ENCODE results near the gene TPSD1.

The TPSD1 gene

DNA sequence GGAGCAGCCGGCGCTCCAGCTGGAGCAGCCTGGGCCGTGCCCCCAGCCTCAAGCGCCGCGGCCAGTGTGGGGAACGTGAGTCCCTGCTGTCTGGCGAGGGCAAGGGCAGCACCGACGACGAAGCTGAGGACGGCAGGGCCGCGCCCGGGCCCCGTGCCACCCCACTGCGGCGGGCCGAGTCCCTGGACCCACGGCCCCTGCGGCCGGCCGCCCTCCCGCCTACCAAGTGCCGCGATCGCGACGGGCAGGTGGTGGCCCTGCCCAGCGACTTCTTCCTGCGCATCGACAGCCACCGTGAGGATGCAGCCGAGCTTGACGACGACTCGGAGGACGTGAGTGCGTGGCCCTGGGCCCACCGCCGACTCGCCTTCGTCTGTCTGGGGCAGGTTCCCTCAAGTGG is 46.8 kb upstream of the TPSD1 start:
- Histone ChIP-seq H3K27ac (ENCODE audit: low read depth, low read length) (no peak overlapping the region), H3K4me2 (ENCODE audit: low read depth, low read length, poor library complexity, severe bottlenecking) (no peak overlapping the region), H2AFZ (ENCODE audit: low read depth, low read length, severe bottlenecking) (no peak overlapping the region), H3K4me3 (ENCODE audit: insufficient read depth, low read length, poor library complexity, severe bottlenecking) (no peak overlapping the region), H3K9me2 (replicated peaks; ENCODE audit: insufficient read depth, low read length) (no peaks in the 10 kb centered on the region), H3K79me2 (ENCODE audit: insufficient read depth, low read length) (no peaks in the 10 kb centered on the region), H3K9ac (ENCODE audit: low read length) (no peak overlapping the region), H3K9me3 (ENCODE audit: insufficient read depth, low read length) (no peaks in the 10 kb centered on the region), H4K20me1 (ENCODE audit: low read depth, low read length) (no peaks in the 10 kb centered on the region), H3F3A (ENCODE audit: insufficient read depth) (no peaks in the 10 kb centered on the region), H3K36me3 (ENCODE audit: low read length) (no peaks in the 10 kb centered on the region), H3K27me3 (ENCODE audit: low read length) (no peaks in the 10 kb centered on the region)
- TF ChIP-seq CTCF (IDR thresholded peaks at IDR 0.05; ENCODE audit: insufficient read depth, low read length, poor library complexity, severe bottlenecking) (no peak), EZH2phosphoT487 (conservative IDR thresholded peaks at IDR 0.05; ENCODE audit: low read length) (no peak)

DNA sequence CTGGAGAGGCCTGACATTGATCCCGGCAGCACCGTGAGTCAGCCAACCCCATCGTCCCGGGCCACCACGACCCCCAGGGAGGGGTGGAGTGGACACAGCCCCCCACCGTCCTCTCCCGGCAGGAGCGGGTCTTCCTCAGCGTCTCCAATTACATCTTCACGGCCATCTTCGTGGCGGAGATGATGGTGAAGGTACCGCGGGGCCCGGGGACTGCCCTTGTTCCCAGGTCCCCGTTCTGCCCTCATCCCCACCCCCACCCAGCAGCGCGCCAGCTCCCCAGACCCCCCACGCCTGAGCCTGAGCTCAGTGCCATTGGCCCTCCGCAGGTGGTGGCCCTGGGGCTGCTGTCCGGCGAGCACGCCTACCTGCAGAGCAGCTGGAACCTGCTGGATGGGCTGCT is 45.4 kb upstream of the TPSD1 start:
- Histone ChIP-seq H3F3A (ENCODE audit: insufficient read depth) (no peaks in the 10 kb centered on the region), H3K36me3 (ENCODE audit: low read length) (no peaks in the 10 kb centered on the region), H3K27ac (ENCODE audit: low read depth, low read length) (no peak overlapping the region), H2AFZ (ENCODE audit: low read depth, low read length, severe bottlenecking) (no peak overlapping the region), H3K79me2 (ENCODE audit: insufficient read depth, low read length) (no peaks in the 10 kb centered on the region), H3K4me2 (ENCODE audit: low read depth, low read length, poor library complexity, severe bottlenecking) (no peak overlapping the region), H3K9me2 (replicated peaks; ENCODE audit: insufficient read depth, low read length) (no peaks in the 10 kb centered on the region), H4K20me1 (ENCODE audit: low read depth, low read length) (no peaks in the 10 kb centered on the region), H3K9ac (ENCODE audit: low read length) (no peak overlapping the region), H3K4me3 (ENCODE audit: insufficient read depth, low read length, poor library complexity, severe bottlenecking) (no peak overlapping the region), H3K27me3 (ENCODE audit: low read length) (no peaks in the 10 kb centered on the region), H3K9me3 (ENCODE audit: insufficient read depth, low read length) (no peaks in the 10 kb centered on the region)
- no peak for TF ChIP-seq CTCF (IDR thresholded peaks at IDR 0.05; ENCODE audit: insufficient read depth, low read length, poor library complexity, severe bottlenecking)
- TF ChIP-seq EZH2phosphoT487 (conservative IDR thresholded peaks at IDR 0.05; ENCODE audit: low read length), result no peak

DNA sequence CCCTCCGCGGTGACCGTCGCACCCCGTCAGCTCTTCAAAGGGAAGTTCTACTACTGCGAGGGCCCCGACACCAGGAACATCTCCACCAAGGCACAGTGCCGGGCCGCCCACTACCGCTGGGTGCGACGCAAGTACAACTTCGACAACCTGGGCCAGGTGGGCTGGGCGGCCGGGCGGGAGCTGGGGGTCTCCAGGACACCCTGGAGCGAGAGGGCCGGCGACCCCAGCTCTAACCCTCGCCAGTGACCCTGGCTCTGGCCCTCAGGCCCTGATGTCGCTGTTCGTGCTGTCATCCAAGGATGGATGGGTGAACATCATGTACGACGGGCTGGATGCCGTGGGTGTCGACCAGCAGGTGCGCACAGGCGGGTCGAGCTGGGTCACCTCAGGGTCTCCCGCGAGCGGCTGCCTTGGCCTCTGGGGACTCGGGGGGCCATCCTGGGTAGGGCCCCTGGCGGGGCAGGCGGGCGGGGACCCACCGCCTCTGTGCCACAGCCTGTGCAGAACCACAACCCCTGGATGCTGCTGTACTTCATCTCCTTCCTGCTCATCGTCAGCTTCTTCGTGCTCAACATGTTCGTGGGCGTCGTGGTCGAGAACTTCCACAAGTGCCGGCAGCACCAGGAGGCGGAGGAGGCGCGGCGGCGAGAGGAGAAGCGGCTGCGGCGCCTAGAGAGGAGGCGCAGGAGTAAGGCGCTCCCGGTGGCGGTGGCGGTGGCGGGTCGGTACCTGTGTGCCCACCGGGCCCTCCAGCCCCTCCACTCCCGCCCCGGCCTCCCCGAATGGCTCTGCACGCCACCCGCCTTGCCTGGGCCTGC is 44.2 kb upstream of the TPSD1 start:
- no peaks in the 10 kb centered on the region for H4K20me1 ChIP-seq (ENCODE audit: low read depth, low read length)
- no peak overlapping the region for H3K4me2 ChIP-seq (ENCODE audit: low read depth, low read length, poor library complexity, severe bottlenecking)
- no peaks in the 10 kb centered on the region for H3F3A ChIP-seq (ENCODE audit: insufficient read depth)
- H3K9me2 ChIP-seq (replicated peaks; ENCODE audit: insufficient read depth, low read length), result no peaks in the 10 kb centered on the region
- no peak overlapping the region for H3K4me3 ChIP-seq (ENCODE audit: insufficient read depth, low read length, poor library complexity, severe bottlenecking)
- H3K9ac ChIP-seq (ENCODE audit: low read length), result no peak overlapping the region
- no peaks in the 10 kb centered on the region for H3K27me3 ChIP-seq (ENCODE audit: low read length)
- no peaks in the 10 kb centered on the region for H3K79me2 ChIP-seq (ENCODE audit: insufficient read depth, low read length)
- H3K36me3 ChIP-seq (ENCODE audit: low read length), result no peaks in the 10 kb centered on the region
- no peak overlapping the region for H2AFZ ChIP-seq (ENCODE audit: low read depth, low read length, severe bottlenecking)
- no peak for TF ChIP-seq CTCF (IDR thresholded peaks at IDR 0.05; ENCODE audit: insufficient read depth, low read length, poor library complexity, severe bottlenecking)
- H3K9me3 ChIP-seq (ENCODE audit: insufficient read depth, low read length), result no peaks in the 10 kb centered on the region
- H3K27ac ChIP-seq (ENCODE audit: low read depth, low read length), result no peak overlapping the region

All from SU-DHL-6 (cell line).